ENCODE data around the gene GNA15.
A peak's percentile ranks its signal among the peaks of the same experiment; 100 is the strongest.

Gene GNA15

DNA sequence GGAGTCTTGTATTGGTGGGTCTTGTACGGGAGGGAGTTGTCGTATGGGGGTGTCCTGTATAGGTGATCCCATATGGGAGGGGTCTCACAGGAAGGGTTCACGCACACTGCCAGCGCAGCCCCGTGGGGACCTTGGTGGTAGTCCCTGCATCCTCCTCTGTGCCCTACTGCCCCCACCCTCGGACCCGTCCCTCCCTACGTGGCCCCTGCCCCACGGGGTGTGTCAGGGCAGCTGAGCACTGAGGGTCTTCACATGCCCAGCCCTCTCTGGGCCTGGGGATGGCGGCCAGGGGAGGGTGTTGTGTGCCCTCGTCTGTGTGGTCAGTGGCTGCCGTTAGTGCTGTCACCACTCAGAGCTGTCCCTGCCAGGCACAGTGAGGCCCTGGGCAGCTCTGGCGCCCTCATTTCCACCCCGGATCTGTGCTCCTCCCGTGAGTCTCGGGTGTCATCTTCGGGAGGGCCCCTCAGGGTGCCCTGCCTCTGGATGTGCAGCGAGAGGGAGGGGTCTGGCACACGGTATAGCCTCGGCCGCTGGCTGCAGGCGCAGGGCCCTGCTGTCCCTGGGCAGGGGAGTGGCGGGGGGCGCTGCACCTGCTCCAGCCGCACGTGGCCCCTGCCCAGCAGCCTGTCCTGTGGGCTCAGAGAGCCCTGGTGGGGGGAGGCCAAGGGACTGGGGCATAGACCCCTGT is 16.0 kb upstream of the GNA15 start:
- H3K27ac ChIP-seq = no peak overlapping the region
- no peak for DNase-seq (ENCODE audit: low read depth, low spot score)

DNA sequence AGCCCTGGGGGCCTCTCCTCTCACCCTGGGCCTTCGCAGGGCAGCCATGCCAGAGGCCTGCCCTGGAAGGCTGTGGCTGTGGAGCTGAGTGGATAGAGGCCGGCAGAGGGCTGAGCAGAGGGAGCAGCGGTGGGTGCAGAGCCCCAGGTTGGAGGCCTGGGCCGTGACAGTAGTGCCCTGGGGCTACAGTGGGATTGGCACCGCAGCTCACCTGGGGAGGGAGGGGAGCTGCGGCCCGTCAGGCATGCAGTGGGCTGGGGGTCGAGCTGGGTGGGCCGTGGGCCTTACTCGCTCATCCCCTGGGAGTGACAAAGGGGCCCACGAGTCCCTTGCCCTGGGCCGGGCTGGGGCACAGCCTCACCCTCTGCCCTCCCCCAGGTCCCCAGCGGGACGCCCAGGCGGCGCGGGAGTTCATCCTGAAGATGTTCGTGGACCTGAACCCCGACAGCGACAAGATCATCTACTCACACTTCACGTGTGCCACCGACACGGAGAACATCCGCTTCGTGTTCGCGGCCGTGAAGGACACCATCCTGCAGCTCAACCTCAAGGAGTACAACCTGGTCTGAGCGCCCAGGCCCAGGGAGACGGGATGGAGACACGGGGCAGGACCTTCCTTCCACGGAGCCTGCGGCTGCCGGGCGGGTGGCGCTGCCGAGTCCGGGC is 15.1 kb upstream of the GNA15 start:
- no peak for DNase-seq (ENCODE audit: low read depth, low spot score)
- H3K27ac ChIP-seq = no peak overlapping the region

DNA sequence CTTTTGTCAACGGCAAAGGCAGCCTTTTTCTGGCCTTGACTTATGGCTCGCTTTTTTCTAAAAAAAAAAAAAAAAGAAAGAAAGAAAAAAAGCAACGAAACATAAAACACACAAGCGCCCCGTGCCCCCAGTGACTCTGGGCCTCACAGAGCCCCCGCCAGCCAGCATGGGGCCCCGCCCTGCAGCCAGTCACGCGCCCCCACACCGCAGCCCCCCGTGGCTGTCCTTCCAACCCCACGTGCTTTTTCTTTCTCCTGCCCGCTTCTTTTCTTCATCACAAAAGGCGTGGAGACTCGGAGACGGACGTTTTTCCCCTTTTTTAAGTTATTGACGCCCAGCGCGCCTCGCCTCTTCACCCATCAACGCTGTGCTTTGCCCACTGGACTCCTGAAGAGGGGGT is 14.4 kb upstream of the GNA15 start:
- DNase-seq (ENCODE audit: low read depth, low spot score) = no peak
- no peak overlapping the region for H3K27ac ChIP-seq

DNA sequence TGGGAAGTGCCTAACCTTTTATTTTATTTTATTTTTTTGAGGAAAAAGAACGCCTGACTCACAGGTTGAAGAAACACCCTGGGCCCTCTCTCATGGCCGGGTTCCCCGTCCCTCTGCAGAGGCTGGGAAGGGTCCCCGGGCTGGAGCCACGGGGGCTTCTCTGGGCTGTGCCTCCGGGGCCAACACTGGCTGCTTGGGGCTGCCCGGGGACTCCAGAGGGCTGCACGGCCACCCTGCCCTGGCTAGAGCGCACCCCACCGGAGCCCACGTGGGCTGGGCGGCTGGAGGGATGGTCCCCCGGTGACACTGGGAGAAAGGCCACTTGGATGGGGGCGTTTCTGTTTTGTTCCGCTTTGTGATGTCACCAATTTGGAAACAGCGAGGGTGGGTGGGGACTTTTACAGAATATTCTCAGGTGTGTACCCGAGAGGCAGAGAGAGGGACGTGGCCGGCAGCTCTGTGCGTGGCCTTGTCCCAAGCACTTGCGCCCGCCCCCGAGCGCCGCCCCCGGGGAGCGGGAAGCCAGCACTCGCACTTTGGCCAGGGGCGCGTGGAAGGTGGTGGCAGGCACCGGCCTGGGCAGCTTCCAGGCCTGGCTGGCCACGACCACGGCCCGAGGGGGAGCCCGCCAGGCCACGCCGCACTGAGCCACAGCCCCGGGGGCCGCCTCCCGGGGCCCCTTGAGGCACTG is 13.9 kb upstream of the GNA15 start:
- no peak for DNase-seq (ENCODE audit: low read depth, low spot score)
- H3K27ac ChIP-seq = no peak overlapping the region

DNA sequence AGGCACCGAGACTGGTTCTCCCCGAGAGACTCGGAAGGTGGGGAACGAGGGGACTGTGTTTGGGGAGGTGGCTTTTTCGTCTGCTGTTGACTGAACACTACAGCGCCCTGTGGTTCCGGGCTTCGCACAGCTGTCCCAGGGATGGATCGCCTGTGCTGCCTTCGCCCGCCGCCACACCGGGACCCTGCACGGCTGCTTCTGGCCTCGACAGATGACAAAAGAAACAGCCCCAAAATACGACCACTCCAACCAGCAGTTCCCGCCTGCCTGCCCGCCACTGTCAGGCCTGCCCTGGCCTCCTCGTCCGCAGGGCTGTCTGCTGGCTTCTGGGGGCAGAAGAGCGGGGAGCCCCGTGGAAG is 13.3 kb upstream of the GNA15 start:
- DNase-seq (ENCODE audit: low read depth, low spot score) = no peak
- H3K27ac ChIP-seq = no peak overlapping the region

DNA sequence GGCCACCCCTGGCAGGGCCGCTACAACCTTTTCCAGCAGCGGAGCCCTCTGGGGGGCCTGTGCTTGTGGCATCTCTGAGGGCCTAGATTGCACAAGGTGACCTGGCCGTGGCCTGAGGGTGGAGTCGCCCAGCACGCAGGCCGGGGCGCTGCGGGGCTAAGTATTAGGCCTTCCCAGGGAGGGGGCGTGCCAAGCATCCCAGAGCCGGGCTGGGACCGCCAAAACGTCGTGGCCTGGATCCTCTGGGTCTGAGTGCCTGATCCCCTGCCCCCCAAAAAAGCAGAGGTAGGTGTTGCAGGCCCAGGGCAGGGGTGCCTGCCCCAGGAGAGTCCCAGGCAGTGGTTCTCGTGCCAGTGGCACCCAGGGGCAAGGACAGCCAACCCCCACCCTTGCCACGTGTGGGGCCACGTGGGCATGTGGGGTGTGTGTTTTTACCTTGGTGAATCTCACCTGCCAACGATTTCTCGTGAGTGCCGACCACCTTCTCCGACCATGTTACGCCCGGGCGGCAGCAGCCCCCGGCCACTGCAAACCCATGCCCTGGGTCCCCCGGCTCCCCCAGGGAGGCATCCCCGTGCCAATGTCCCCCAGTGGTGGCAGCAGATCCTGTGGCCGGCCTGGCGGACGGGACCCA is 12.6 kb upstream of the GNA15 start:
- no peak overlapping the region for H3K27ac ChIP-seq
- DNase-seq (ENCODE audit: low read depth, low spot score) = no peak

DNA sequence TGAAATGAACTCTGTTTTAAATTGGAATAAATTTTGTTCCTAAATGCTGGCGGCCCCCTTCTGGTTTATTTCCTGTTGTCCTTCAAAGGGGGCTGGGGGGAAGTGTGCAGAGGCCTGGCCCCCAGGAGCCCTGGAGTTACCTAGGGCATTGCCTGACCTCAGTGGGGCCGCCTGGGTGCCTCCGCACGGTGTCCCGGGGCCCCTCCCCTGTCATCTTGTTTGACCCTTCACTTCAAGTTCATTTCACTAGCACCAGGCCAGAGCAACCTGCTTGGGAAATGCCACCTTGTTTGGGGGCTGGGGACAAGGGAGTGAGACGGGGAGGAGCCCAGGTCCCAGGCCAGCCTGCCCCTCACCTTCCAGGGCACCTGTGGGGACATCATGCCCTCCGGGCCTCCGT is 11.9 kb upstream of the GNA15 start:
- no peak for DNase-seq (ENCODE audit: low read depth, low spot score)
- H3K27ac ChIP-seq = no peak overlapping the region

DNA sequence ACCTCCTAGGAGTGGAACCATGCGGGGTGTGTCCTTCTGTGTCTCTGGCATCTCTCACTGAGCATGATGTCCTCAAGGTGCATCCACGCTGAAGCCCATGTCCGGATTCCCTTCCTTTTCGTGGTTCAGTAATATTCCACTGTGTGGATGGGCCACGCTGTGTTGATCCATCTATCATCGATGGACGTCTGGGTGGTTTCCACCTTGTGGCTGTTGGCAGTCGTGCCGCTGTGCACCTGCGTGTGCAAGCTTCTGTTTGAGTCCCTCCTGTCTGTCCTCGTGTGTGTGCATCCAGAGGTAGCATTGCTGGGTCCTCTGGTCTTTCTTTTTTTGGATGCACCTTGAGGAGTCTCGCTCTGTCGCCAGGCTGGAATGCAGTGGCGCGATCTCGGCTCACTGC is 11.2 kb upstream of the GNA15 start:
- DNase-seq (ENCODE audit: low read depth, low spot score) = no peak
- H3K27ac ChIP-seq = no peak overlapping the region

DNA sequence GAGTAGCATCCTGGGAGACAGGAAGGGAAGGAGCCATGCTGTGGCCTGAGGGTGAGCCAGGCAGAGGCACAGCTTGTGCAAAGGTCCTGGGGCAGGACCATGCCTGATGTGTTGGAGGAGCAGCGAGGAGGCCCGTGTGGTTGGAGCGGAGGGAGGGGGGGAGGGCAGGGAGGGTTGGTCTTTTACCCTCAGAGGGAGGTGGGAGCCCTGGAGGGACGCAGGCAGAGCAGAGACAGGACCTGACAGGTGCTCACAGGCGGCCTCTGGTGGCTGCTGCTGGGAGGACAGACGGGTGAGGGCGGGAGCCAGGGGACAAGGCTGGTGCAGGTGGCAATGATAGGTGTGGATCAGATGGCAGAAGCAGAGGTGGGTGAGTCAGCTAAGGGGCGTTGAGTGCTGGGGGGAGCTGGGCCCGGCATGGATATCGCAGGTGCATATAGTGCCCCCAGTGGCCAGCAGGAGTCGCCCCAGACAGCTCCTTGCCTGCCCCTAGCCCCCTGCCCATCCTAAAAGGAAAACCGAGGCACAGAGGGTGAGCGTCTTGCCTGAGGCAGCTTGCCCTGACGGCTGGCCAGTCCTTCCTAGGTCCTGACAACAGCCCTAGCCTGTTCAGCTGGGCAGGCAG is 9.8 kb upstream of the GNA15 start:
- no peak overlapping the region for H3K27ac ChIP-seq
- DNase-seq (ENCODE audit: low read depth, low spot score) = no peak

DNA sequence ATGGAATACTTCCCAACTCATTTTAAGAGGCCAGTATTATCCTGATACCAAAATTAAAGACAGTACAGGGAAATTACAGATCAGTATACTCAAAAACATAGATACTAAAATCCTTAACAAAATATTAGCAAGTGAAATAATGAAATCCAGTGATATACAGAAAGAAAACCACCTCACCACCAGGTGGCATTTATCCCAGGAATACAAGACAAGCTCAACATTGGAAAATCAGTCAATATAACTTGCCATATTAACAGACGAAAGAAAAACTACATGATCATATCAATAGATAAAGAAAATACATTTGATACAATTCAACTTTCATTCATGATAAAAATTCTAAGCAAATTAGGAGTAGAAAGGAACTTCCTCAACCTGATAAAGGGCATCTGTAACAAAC is 6.7 kb upstream of the GNA15 start:
- no peak for DNase-seq (ENCODE audit: low read depth, low spot score)
- H3K27ac ChIP-seq = peak overlapping the region; percentile 31

DNA sequence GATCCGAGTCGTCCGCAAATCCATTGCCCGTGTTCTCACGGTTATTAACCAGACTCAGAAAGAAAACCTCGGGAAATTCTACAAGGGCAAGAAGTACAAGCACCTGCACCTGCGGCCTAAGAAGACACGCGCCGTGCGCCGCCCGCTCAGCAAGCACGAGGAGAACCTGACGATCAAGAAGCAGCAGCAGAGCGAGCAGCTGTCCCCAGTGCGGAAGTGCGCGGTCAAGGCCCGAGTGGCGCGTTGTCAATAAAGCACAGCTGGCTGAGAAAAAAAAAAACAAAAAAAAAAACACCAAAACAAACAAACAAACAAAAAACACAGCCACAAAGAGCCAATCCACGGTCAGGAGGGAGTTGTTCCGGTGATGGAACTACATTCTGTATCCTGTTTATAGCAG is 4.7 kb upstream of the GNA15 start:
- no peak overlapping the region for H3K27ac ChIP-seq
- no peak for DNase-seq (ENCODE audit: low read depth, low spot score)

DNA sequence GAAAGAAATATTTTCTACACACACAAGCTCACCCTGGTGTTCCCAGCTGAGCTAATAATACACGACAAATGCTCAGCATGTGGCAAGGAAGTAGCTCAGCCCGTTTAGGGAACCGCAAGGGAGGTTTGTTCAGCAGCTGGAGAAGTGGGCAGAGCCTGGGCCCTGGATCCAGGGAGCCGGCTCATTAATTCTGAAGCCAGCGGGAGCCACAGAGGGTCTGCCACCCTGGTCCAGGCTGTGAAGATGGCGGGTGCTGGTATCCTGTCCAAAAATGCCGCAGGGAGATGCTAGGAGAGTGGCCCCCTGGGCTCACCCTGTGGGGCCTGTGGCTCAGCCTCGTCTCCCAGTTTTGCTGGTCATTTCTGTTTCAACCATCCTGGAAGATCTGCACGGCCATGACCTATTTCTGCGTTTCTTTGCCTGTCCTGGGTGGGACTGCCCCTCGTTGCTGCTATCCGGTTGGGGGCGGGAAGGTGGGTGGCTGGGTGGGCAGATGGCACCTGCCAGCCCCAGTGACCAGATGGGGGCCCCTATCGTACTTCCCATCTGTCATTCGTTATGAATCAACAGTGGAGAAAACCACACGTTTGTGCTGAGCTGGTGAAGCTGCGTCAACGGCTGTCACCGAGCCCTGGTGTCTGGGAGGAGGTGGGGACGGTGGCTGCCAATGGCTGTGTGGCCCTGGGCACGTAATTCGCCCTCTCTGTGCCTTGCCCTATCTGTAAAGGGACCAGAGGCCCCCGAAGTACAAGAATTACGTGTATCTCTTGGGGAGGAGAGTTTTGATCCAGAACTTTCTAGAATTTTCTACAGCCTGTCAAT is 2.7 kb upstream of the GNA15 start:
- peak overlapping the region; percentile 57 for H3K27ac ChIP-seq
- no peak for DNase-seq (ENCODE audit: low read depth, low spot score)

DNA sequence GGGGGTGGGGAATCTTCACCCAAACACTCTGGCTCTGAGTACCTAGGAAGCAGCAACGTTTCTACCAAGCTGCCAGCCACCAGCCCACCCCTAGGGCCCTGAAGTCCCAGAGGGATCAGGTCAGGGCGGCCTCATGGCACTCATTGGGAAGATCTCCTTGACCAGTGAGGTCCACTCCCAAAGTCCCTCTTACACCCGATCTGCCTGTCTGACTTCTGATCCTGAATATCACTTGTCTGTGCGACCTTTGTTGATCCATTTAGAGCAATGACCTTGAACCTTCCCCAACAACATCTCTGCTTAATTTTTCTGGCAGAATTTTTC is 2.1 kb upstream of the GNA15 start:
- no peak for DNase-seq (ENCODE audit: low read depth, low spot score)
- peak overlapping the region; percentile 57 for H3K27ac ChIP-seq

DNA sequence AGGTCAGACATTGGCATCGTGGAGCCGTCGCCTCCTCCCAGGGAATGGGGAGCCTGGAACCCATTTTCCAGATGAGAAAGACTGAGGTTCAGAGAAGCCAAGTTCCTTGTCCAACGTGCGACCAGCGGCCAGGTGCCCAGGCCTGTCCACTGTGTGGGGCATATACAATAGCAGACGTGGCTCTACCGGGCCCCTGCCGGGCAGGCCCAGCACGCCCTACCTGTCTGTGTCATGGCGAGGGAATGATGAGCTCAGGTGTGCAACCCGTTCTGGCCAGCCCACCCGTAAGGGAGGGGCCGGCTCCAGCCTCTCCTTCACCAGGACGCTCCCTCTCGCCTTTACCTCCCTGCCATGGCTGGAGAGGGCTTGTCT is 837 bp downstream of the GNA15 start:
- H3K27ac ChIP-seq = peak overlapping the region; percentile 99
- DNase-seq (ENCODE audit: low read depth, low spot score) = peak; percentile 56

DNA sequence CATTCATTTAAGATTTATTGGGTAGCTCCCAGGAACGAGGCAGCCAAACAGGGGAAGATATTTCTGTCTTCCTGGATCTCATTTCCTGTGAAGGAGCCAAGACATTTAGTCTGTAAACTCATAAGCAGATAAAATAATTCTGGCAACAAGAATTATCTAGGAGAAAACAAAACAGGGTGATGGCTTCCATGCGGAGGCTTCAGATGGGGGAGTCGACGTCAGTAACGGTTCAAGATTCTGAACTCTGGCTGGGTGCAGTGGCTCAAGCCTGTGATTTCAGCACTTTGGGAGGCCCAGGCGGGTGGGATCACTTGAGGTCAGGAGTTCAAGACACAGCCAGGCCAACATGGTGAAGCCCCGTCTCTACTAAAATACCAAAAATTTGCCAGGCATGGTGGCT is 1.3 kb downstream of the GNA15 start:
- no peak for DNase-seq (ENCODE audit: low read depth, low spot score)
- H3K27ac ChIP-seq = peak overlapping the region; percentile 99

DNA sequence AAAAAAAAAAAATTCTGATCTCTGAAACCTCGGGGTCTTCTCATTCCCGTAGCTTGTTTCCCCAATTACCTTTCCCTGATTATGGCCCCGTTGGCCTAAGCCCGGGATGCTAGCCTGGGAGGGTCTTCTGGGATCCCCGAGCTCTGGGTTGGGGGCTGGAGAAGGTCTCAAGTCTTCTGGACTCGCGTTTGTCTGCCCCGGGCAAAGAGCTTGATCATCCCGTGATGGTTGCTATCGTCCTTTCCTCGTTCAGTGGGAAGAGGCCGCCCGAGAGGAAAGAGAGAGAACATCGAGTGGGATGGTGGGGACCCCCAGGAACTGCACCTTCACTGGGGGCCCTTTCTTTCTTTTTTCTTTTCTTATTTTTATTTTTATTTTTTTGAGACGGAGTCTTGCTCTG is 2.4 kb downstream of the GNA15 start:
- H3K27ac ChIP-seq = peak overlapping the region; percentile 99
- no peak for DNase-seq (ENCODE audit: low read depth, low spot score)

DNA sequence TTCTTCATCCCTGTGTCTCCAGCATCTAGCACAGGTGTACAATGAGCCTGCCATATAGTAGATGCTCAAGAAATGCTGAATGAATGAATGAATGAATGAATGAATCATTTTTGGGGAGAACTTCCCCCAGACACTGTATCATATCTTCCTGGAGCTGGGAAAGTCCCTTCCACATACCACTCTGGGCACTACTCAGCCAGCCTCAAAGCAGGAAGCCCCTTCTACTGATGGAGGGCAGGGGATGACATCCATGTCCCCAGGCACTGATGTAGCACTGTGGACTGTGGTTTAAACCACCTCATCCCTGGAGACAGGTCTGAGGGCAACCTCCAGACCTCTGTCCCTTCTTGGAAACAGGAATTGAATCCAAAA is 4.8 kb downstream of the GNA15 start:
- no peak for DNase-seq (ENCODE audit: low read depth, low spot score)
- peak overlapping the region; percentile 99 for H3K27ac ChIP-seq

DNA sequence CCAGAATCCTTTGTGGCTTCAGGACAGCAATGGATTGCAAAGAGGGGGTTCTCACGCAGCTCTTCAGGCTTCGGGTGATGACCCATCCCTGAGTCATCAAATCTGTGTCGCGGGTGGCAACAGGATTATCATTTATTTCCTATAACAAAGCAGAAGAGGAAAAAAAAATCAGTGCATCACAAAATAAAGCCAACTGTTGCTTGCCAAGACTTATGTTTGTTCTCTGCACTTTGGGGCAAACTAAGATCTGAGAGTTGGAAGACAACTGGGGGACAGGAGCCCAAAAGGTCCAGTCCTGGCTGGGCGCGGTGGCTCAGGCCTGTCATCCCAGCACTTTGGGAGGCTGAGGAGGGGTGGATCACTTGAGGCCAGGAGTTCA is 6.4 kb downstream of the GNA15 start:
- DNase-seq (ENCODE audit: low read depth, low spot score) = no peak

DNA sequence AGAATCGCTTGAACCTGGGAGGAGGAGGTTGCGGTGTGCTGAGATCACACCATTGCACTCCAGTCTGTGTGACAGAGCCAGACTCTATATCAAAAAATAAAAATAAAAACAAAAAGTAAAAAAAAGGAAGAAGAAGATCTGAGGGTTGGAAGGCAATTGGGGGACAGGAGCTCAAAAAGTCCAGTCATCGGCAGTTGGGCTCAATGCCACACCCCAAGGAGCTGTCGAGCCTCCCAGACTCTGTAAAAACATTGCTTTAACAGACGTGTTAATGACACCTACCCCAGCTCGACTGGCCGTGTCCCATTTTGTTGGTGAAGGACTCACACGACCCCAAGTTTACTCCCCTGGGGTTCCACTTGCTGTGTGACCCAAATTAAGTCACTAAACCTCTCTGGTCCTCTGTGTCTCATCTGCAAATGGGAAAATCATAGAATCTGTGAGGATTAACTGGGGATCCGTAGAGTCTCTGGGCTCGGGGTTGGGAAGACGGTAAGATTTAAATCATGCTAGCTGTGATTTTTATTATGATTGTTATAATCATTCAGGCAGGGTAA is 7.0 kb downstream of the GNA15 start:
- no peak for DNase-seq (ENCODE audit: low read depth, low spot score)
- peak overlapping the region; percentile 99 for H3K27ac ChIP-seq

More for the DNA sequence above, 6.4 kb downstream of the GNA15 start:
- peak overlapping the region; percentile 99 for H3K27ac ChIP-seq

Measured in epithelial cell of prostate (primary cell).